MG63 (cell line): ENCODE data around the gene TRAPPC10. TPM values are rescaled to one million over a fixed set of nuclear protein-coding genes. Genes with fewer than 3 reads are reported as not detected.
A peak's percentile ranks its signal among the peaks of the same experiment; 100 is the strongest.

Source experiments
- DNase-seq: peaks from one replicate; pipeline ENCODE4 v3.0.0-alpha.2; 2020
- H3K27me3 ChIP-seq: fragments of 250-450 bp; sonication (Bioruptor Pico); 2 replicates; pipeline ENCODE4 v1.5.1; 2020; ENCODE audit warnings: mild to moderate bottlenecking, moderate library complexity
- H3K36me3 ChIP-seq: fragments of 250-450 bp; sonication (Bioruptor Pico); 2 replicates; pipeline ENCODE4 v1.5.1; 2020; ENCODE audit warnings: mild to moderate bottlenecking, moderate library complexity
- H3K4me3 ChIP-seq: fragments of 250-450 bp; sonication (Bioruptor Pico); 2 replicates; pipeline ENCODE4 v1.5.1; 2020; ENCODE audit warnings: mild to moderate bottlenecking, moderate library complexity
- H3K9me3 ChIP-seq: fragments of 250-450 bp; sonication (Bioruptor Pico); 2 replicates; pipeline ENCODE4 v1.5.1; 2020; ENCODE audit warnings: mild to moderate bottlenecking, moderate library complexity
- total RNA-seq: library from RNA; depleted of rRNA; stranded (reverse); fragments of >200 nt; shearing (Covaris generic); gene quantifications from 2 replicates; pipeline ENCODE4 v1.2.3, GENCODE V29; 2014; ENCODE audit warnings: low replicate concordance

The TRAPPC10 gene
- total RNA-seq, 1 experiment from 2014 or later, result 33.7 TPM

GRCh38 chr21:43993420-43993934, 18.6 kb upstream of the TRAPPC10 start:
- no peaks in the 10 kb centered on the region for H3K27me3 ChIP-seq
- no peak overlapping the region for H3K4me3 ChIP-seq
- H3K9me3 ChIP-seq, result peaks cover 12% of the 10 kb centered on the region
- no peaks in the 10 kb centered on the region for H3K36me3 ChIP-seq
- no peak for DNase-seq

DNA sequence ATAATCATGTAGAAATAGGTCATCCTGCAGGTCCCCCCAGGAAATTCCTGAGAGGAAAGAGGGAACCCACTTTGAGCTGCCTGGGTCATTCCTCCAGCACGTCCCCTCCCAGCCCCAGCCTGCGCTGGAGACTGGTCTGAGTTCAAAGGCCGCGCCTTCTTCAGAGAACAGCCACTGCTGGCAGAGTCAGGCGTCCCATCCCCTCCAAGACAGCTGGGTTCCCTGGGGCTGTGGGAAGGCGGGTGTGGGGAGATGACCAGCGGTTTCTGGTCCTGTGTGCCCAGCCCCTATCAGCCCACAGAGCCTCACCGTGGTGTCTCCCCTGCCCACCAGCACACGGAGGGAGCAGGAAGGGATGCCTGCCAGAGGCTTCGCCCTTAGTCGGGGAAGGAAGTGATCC, 18.0 kb upstream of the TRAPPC10 start:
- H3K36me3 ChIP-seq, result no peaks in the 10 kb centered on the region
- H3K27me3 ChIP-seq, result no peaks in the 10 kb centered on the region
- H3K4me3 ChIP-seq, result no peak overlapping the region
- DNase-seq, result no peak
- H3K9me3 ChIP-seq, result peaks cover 12% of the 10 kb centered on the region

DNA sequence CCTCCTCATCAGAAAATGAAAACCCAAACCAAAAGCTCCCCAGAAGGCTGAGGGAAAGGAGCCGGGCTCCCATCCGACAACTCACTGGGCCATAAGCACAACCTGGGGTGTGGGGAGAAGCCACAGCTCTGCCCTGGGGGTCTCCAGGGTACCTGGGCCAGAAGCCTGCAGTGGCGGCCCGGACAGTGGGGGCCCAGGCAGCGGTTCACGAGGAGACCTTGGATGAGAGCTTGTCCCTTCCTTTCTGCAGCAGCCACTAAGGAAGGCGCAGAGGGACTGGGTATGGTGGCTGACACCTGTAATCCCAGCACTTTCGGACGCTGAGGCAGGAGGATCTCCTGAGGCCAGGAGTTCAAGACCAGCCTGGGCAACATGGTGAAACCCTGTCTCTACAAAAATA, 17.5 kb upstream of the TRAPPC10 start:
- H3K9me3 ChIP-seq, result peaks cover 12% of the 10 kb centered on the region
- no peaks in the 10 kb centered on the region for H3K27me3 ChIP-seq
- no peak for DNase-seq
- H3K4me3 ChIP-seq, result no peak overlapping the region
- no peaks in the 10 kb centered on the region for H3K36me3 ChIP-seq

GRCh38 chr21:43995521-43996105, 16.5 kb upstream of the TRAPPC10 start:
- no peak for DNase-seq

DNA sequence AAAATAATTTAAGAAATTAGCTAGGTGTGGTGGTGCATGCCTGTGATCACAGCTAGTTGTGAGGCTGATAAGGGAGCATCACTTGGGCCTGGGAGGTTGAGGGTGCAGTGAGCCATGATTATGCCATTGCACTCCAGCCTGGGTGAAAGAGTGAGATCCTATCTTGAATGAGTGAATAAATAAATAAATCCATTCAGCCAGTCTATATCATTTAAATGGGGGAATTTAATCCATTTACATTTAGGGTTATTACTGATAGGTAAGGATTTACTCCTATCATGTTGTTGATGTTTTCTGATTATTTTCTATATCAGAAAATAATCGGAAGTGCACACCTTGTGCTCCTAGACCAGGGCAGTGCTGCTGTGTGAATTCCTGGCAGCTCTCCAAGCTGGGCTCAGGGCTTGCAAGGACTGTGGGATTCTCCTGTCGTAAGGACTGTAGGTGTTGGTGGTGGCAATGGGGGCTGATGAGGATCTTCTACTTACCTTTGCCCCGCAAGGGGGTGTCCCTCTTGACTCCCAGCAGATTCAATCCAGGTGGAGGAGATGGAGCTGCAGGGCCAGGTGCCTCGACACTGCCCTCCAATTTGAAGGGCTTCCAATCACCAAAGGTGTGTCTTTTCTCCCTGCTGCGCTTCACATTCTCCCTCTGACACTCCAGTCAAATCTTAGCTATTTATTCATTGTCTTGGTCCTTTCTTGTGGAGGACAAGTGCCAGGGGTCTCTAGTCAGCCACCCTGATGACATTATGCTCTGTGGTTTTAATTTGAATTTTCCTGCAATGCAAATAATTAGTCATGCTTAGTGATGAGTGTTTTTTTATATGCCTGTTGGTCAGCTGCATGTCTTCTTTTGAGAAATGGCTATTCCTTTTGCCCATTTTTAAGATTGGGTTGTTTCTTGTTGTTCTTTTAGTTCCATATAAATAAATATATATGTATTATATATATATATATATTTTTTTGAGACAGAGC, 14.1 kb upstream of the TRAPPC10 start:
- DNase-seq, result no peak
- Histone ChIP-seq H3K27me3 (no peaks in the 10 kb centered on the region), H3K36me3 (no peaks in the 10 kb centered on the region), H3K9me3 (peaks cover 12% of the 10 kb centered on the region), H3K4me3 (no peak overlapping the region)

More at GRCh38 chr21:43995521-43996105, 16.5 kb upstream of the TRAPPC10 start:
- Histone ChIP-seq H3K9me3 (peaks cover 12% of the 10 kb centered on the region), H3K4me3 (no peak overlapping the region), H3K36me3 (no peaks in the 10 kb centered on the region), H3K27me3 (no peaks in the 10 kb centered on the region)

DNA sequence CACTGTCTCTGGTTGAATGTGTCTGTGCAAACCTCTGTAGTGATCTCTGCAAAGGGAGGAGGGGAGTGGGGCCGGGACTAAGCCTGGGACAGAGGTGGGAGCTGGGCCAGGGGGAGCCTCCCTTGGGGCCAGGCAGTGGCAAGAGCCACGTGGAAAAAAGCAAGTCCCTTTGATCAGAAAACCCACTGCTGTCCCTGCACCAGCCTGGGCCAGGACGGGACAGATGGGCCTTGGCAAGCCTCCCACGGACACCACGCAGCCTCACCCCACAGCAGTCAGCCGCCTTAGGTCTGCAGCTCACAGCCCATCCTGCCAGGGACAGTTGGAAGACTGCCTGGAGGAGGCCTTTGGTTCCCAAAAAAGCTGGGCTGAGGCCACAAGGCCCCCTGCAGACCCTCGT, 11.7 kb upstream of the TRAPPC10 start:
- DNase-seq, result no peak
- Histone ChIP-seq H3K36me3 (no peaks in the 10 kb centered on the region), H3K9me3 (peaks cover 12% of the 10 kb centered on the region), H3K4me3 (no peak overlapping the region), H3K27me3 (no peaks in the 10 kb centered on the region)

DNA sequence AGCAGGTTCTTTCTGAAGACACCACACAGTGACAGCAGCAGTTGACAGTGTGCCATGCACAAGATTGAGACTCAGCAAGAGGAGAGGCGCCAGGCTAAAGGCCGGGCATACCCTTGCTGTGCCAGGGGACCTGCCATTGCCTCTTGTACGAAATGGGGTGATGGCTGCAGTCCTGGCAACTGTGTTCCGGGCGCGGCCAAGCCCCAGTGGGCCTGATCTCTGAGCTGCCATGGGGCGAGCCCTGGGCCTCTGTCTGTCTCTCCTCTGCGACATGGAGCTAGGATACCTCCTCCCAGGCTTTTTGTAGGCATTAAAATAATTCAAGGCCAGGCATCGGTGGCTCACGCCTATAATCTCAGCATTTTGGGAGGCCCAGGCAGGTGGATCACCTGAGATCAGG, 9.6 kb upstream of the TRAPPC10 start:
- no peaks in the 10 kb centered on the region for H3K36me3 ChIP-seq
- H3K27me3 ChIP-seq, result no peaks in the 10 kb centered on the region
- H3K4me3 ChIP-seq, result no peak overlapping the region
- H3K9me3 ChIP-seq, result peaks cover 5% of the 10 kb centered on the region; the same call in 1 of the 2 replicates
- no peak for DNase-seq

- no peak for DNase-seq
- H3K27me3 ChIP-seq, result no peaks in the 10 kb centered on the region
- H3K4me3 ChIP-seq, result no peak overlapping the region
- no peaks in the 10 kb centered on the region for H3K36me3 ChIP-seq
- no peaks in the 10 kb centered on the region for H3K9me3 ChIP-seq
Measured at GRCh38 chr21:44003307-44003966, 8.7 kb upstream of the TRAPPC10 start.

GRCh38 chr21:44005071-44005470, 7.0 kb upstream of the TRAPPC10 start:
- Histone ChIP-seq H3K4me3 (no peak overlapping the region), H3K36me3 (no peaks in the 10 kb centered on the region), H3K9me3 (no peaks in the 10 kb centered on the region), H3K27me3 (no peaks in the 10 kb centered on the region)
- no peak for DNase-seq

DNA sequence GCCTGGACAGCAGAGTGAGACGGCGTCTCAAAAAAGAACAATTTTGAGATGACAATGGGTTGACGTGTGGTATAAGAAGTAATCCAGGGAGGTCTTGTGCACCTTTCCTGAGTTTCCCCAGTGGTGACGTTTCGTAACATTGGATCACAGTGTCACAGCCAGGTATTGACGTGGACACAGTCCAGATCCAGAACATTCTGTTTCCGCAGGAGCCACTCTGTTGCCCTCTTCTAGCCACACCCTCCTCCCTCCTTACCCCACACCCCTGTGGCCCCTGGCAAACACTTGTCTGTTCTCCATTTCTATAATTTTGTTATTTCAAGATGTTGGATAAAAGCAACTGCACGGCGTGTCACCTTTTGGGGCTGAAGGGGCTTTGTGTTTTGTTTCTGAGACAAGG, 6.5 kb upstream of the TRAPPC10 start:
- H3K27me3 ChIP-seq, result no peaks in the 10 kb centered on the region
- H3K36me3 ChIP-seq, result no peaks in the 10 kb centered on the region
- DNase-seq, result no peak

GRCh38 chr21:44006017-44006619, 6.0 kb upstream of the TRAPPC10 start:
- Histone ChIP-seq H3K9me3 (no peaks in the 10 kb centered on the region), H3K27me3 (no peaks in the 10 kb centered on the region), H3K4me3 (no peak overlapping the region), H3K36me3 (no peaks in the 10 kb centered on the region)
- peak; percentile 86 for DNase-seq

More for the DNA sequence above, 6.5 kb upstream of the TRAPPC10 start:
- no peak overlapping the region for H3K4me3 ChIP-seq
- no peaks in the 10 kb centered on the region for H3K9me3 ChIP-seq

DNA sequence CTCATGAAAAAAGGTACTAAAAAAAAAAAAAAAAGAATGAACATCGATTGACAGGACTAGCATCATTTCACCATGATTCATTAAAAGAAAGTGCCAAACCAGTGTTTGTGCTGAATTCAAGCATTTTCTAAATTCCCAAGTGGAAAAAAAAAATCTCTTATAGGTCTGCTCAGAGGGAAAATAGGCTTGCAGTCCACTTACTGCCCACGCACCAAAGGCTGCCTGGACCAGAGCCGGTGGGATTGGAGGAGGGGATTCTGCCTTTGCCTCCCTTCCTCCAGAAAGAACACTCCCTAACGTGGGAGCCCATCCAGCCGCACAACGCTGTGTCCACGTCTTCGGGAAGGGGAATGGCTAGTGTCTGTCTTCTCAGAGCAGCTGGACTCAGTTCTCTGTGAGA, 5.5 kb upstream of the TRAPPC10 start:
- Histone ChIP-seq H3K36me3 (no peaks in the 10 kb centered on the region), H3K27me3 (no peaks in the 10 kb centered on the region), H3K4me3 (no peak overlapping the region), H3K9me3 (no peaks in the 10 kb centered on the region)
- DNase-seq, result peak; percentile 49

DNA sequence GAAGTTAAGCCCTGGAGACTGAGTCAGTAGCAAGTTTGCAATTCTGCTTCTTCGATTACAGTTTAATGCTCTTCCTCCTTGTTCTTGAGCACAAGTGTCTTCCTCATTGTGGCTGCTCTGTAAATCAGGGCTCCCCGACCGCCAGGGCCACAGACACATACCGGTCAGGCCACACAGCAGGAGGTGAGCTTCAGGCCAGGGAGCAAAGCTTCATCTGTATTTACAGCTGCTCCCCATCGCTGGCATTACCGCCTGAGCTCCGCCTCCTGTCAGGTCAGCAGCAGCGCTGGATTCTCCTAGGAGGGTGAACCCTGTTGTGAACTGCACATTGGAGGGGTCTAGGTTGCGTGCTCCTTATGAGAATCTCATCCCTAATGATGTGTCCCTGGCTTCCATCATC, 1.7 kb upstream of the TRAPPC10 start:
- Histone ChIP-seq H3K27me3 (no peaks in the 10 kb centered on the region), H3K4me3 (no peak overlapping the region), H3K36me3 (no peaks in the 10 kb centered on the region), H3K9me3 (no peaks in the 10 kb centered on the region)
- DNase-seq, result no peak

- no peaks in the 10 kb centered on the region for H3K27me3 ChIP-seq
- DNase-seq, result no peak
- H3K9me3 ChIP-seq, result no peaks in the 10 kb centered on the region
- no peaks in the 10 kb centered on the region for H3K36me3 ChIP-seq
- H3K4me3 ChIP-seq, result peak overlapping the region; percentile 91
Measured at GRCh38 chr21:44011123-44011522, 986 bp upstream of the TRAPPC10 start.

DNA sequence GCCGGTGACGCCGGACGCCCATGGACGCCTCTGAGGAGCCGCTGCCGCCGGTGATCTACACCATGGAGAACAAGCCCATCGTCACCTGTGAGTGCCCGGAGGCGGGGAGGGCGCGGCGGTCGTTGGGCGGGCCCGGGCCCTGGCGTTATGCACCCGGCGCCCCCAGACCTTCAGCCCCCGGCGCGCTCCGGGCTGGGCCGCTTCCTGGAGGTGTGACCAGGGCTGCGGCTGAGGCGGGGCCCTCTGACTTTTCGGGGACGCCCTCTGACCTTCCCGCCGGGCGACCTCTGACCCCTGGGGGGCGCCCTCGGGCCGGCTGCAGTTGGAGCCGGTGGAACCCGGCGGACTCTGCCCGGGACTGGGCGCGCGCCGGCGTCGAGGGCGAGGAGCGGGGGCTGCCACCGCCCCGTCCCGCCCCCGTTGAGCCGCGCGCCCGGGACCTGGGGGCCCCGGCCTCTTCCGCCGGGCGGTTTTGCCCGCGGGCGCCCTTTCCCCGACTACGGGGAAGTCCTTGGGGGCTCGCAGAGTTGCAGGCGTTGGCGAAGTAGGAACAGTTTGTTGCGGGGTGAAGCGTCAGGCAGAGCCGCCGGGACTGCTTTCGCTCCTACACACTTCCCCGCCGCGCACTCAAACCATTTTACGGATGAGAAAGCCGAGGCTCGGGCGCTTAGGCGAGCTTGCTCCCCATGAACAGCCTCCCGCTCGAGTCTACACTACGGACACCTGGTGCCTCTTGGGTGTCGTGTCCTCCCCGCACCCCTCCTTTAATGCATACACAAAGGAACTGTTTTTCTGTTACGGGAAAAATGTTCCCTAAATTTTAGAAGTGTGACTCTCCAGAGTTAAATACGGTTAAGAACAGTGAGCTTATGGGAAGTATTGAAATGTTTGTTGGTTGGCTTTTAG, 618 bp downstream of the TRAPPC10 start:
- no peaks in the 10 kb centered on the region for H3K9me3 ChIP-seq
- H3K36me3 ChIP-seq, result no peaks in the 10 kb centered on the region; the same call in 1 of the 2 replicates
- H3K27me3 ChIP-seq, result no peaks in the 10 kb centered on the region
- DNase-seq, result peak; percentile 73
- H3K4me3 ChIP-seq, result peak overlapping the region; percentile 91
